ENCODE results near the gene PPM1G. TPM values are rescaled to one million over a fixed set of nuclear protein-coding genes. Genes with fewer than 3 reads are reported as not detected.

Gene PPM1G
- total RNA-seq, 2 donors from 2014 or later: 63.0 to 119 TPM

GRCh38 chr2:27390822-27391679 is 18.3 kb downstream of the PPM1G start:
- no peak for DNase-seq
- Histone ChIP-seq H3K4me1 (no peaks in the 10 kb centered on the region), H3K9ac (ENCODE audit: low read depth in 2 of 2, low read length in 2 of 2) (no peak overlapping the region), H3K9me3 (no peaks in the 10 kb centered on the region), H3K27me3 (no peaks in the 10 kb centered on the region), H3K27ac (no peak overlapping the region), H3K4me3 (no peak overlapping the region), H3K36me3 (no peaks in the 10 kb centered on the region)
- intact Hi-C loops (cut with DNase I): no loop called here
- TF ChIP-seq CTCF (IDR thresholded peaks at IDR 0.05): no peak

GRCh38 chr2:27381577-27382181 is 27.7 kb downstream of the PPM1G start:
- intact Hi-C loops (cut with DNase I): no loop called here
- no peaks in the 10 kb centered on the region for H3K4me1 ChIP-seq
- no peak for TF ChIP-seq CTCF (IDR thresholded peaks at IDR 0.05)
- peak overlapping the region in 1 of 2 donors; percentile 15 for H3K9ac ChIP-seq (ENCODE audit: low read depth in 2 of 2, low read length in 2 of 2)
- no peak overlapping the region for H3K4me3 ChIP-seq
- H3K36me3 ChIP-seq: no peaks in the 10 kb centered on the region
- no peaks in the 10 kb centered on the region for H3K9me3 ChIP-seq
- no peak for DNase-seq
- no peaks in the 10 kb centered on the region for H3K27me3 ChIP-seq
- peak overlapping the region; percentile 92 for H3K27ac ChIP-seq

- intact Hi-C loops (cut with DNase I): no loop called here
- DNase-seq: peak; percentile 97
- Histone ChIP-seq H3K9me3 (no peaks in the 10 kb centered on the region), H3K27ac (peak within 1 kb of the TSS; percentile 92), H3K27me3 (no peaks in the 10 kb centered on the region), H3K36me3 (peaks cover 1% of the 10 kb centered on the region), H3K9ac (ENCODE audit: low read depth in 2 of 2, low read length in 2 of 2) (peak within 1 kb of the TSS; percentile 92 to 93), H3K4me1 (no peaks in the 10 kb centered on the region), H3K4me3 (peak within 1 kb of the TSS; percentile 57)
- no peak for TF ChIP-seq CTCF (IDR thresholded peaks at IDR 0.05)
Measured at GRCh38 chr2:27380626-27381545, 28.5 kb downstream of the PPM1G start, which contains the start of gene ZNF513. ZNF513 (minus strand) TSS chr2:27380734; CDS start chr2:27380526, 208 bp downstream.

- peaks cover 10% of the 10 kb centered on the region for H3K36me3 ChIP-seq
Measured at GRCh38 chr2:27379836-27380625, 29.4 kb downstream of the PPM1G start.

More at GRCh38 chr2:27379836-27380625, 29.4 kb downstream of the PPM1G start:
- Histone ChIP-seq H3K9ac (ENCODE audit: low read depth in 2 of 2, low read length in 2 of 2) (peak overlapping the region; percentile 92 to 93), H3K9me3 (no peaks in the 10 kb centered on the region), H3K27ac (peak overlapping the region; percentile 92), H3K27me3 (no peaks in the 10 kb centered on the region), H3K4me1 (no peaks in the 10 kb centered on the region), H3K4me3 (peak overlapping the region; percentile 57)
- DNase-seq: peak; percentile 77
- TF ChIP-seq CTCF (IDR thresholded peaks at IDR 0.05): no peak
- intact Hi-C loops (cut with DNase I): no loop called here

Measured in colonic mucosa (tissue), 4 donors.